MM.1S (cell line): ENCODE data around the gene PCCA.

ENCODE experiments used
- DNase-seq: peaks from one replicate; pipeline ENCODE4 v3.0.0-alpha.2; 2015
- H2AFZ ChIP-seq: fragments of 300-600 bp; sonication (generic); 2 replicates; pipeline ENCODE4 v1.6.0; 2016; ENCODE audit warnings: antibody characterized with exemption, low read length
- H3F3A ChIP-seq: fragments of 300-600 bp; sonication (generic); 2 replicates; pipeline ENCODE4 v1.6.1; 2016; ENCODE audit warnings: mild to moderate bottlenecking, antibody characterized with exemption, low read length, moderate library complexity, mixed read lengths; ENCODE audit not compliant: insufficient read depth
- H3K27ac ChIP-seq: fragments of 300-600 bp; sonication (generic); 2 replicates; pipeline ENCODE4 v1.5.1; 2016; ENCODE audit warnings: mild to moderate bottlenecking, low read length
- H3K27me3 ChIP-seq: fragments of 300-600 bp; sonication (generic); replicated peaks from 2 replicates; pipeline ENCODE4 v1.6.0; 2016; ENCODE audit warnings: low read length; ENCODE audit not compliant: insufficient read depth
- H3K36me3 ChIP-seq: fragments of 300-600 bp; sonication (generic); replicated peaks from 2 replicates; pipeline ENCODE4 v1.6.1; 2016; ENCODE audit warnings: mild to moderate bottlenecking, low read length, mixed read lengths; ENCODE audit not compliant: insufficient read depth
- H3K4me1 ChIP-seq: fragments of 300-600 bp; sonication (generic); 2 replicates; pipeline ENCODE4 v1.6.1; 2016; ENCODE audit warnings: low read length, mixed read lengths
- H3K4me2 ChIP-seq: fragments of 300-600 bp; sonication (generic); 2 replicates; pipeline ENCODE4 v1.6.0; 2016; ENCODE audit warnings: low read depth, low read length
- H3K4me3 ChIP-seq: fragments of 300-600 bp; sonication (generic); 2 replicates; pipeline ENCODE4 v1.5.1; 2016; ENCODE audit warnings: low read length, mixed read lengths
- H3K79me2 ChIP-seq: fragments of 300-600 bp; sonication (generic); 2 replicates; pipeline ENCODE4 v1.6.1; 2016; ENCODE audit warnings: mixed run types, low read length, mixed read lengths
- H3K9ac ChIP-seq: fragments of 300-600 bp; sonication (generic); 2 replicates; pipeline ENCODE4 v1.6.1; 2016; ENCODE audit warnings: low read length, mixed read lengths
- H3K9me2 ChIP-seq: fragments of 300-600 bp; sonication (generic); replicated peaks from 2 replicates; pipeline ENCODE4 v1.6.1; 2016; ENCODE audit warnings: mild to moderate bottlenecking, low read length, mixed read lengths; ENCODE audit not compliant: insufficient read depth
- H3K9me3 ChIP-seq: fragments of 300-600 bp; sonication (generic); replicated peaks from 2 replicates; pipeline ENCODE4 v1.6.1; 2016; ENCODE audit warnings: mild to moderate bottlenecking, low read length, mixed read lengths; ENCODE audit not compliant: insufficient read depth
- H4K20me1 ChIP-seq: fragments of 300-600 bp; sonication (generic); 2 replicates; pipeline ENCODE4 v1.6.1; 2016; ENCODE audit warnings: mild to moderate bottlenecking, low read length, moderate library complexity, mixed read lengths; ENCODE audit not compliant: insufficient read depth
- CTCF ChIP-seq: fragments of 300-600 bp; sonication (generic); IDR thresholded peaks from 2 replicates; pipeline ENCODE4 v1.5.1; 2016; ENCODE audit warnings: antibody characterized with exemption, low read length, mixed read lengths
- EZH2 ChIP-seq: fragments of 300-600 bp; sonication (generic); optimal IDR thresholded peaks from 2 replicates; pipeline ENCODE3; 2017; ENCODE audit warnings: low read depth, mild to moderate bottlenecking, antibody characterized with exemption, low read length, mixed read lengths
- EZH2phosphoT487 ChIP-seq: fragments of 300-600 bp; sonication (generic); IDR thresholded peaks from 2 replicates; pipeline ENCODE4 v1.6.1; 2018; ENCODE audit warnings: antibody characterized with exemption, low read length

The PCCA gene

GRCh38 chr13:100519626-100520025 lies 430.7 kb downstream of the PCCA start:
- Histone ChIP-seq H3F3A (no peaks in the 10 kb centered on the region), H4K20me1 (no peaks in the 10 kb centered on the region), H3K27me3 (no peaks in the 10 kb centered on the region), H3K9me2 (no peaks in the 10 kb centered on the region), H3K4me2 (no peak overlapping the region), H3K9ac (no peak overlapping the region), H3K27ac (no peak overlapping the region), H3K79me2 (no peaks in the 10 kb centered on the region), H3K9me3 (no peaks in the 10 kb centered on the region), H3K36me3 (no peaks in the 10 kb centered on the region), H2AFZ (no peak overlapping the region), H3K4me3 (no peak overlapping the region), H3K4me1 (no peaks in the 10 kb centered on the region)
- no peak for DNase-seq
- TF ChIP-seq EZH2 (no peak), CTCF (no peak), EZH2phosphoT487 (no peak)

GRCh38 chr13:100520936-100521850 lies 432.3 kb downstream of the PCCA start:
- DNase-seq: no peak
- Histone ChIP-seq H4K20me1 (no peaks in the 10 kb centered on the region), H3K79me2 (no peaks in the 10 kb centered on the region), H2AFZ (no peak overlapping the region), H3K4me2 (no peak overlapping the region), H3F3A (no peaks in the 10 kb centered on the region), H3K4me3 (no peak overlapping the region), H3K4me1 (no peaks in the 10 kb centered on the region), H3K9me3 (no peaks in the 10 kb centered on the region), H3K27me3 (no peaks in the 10 kb centered on the region), H3K27ac (no peak overlapping the region), H3K9me2 (no peaks in the 10 kb centered on the region), H3K36me3 (no peaks in the 10 kb centered on the region), H3K9ac (no peak overlapping the region)
- no peak for TF ChIP-seq EZH2phosphoT487

GRCh38 chr13:100521851-100522617 lies 433.1 kb downstream of the PCCA start:
- Histone ChIP-seq H2AFZ (no peak overlapping the region), H3F3A (no peaks in the 10 kb centered on the region), H3K9me2 (no peaks in the 10 kb centered on the region), H3K79me2 (no peaks in the 10 kb centered on the region), H3K4me1 (no peaks in the 10 kb centered on the region), H3K4me2 (no peak overlapping the region), H3K9me3 (no peaks in the 10 kb centered on the region), H3K9ac (no peak overlapping the region), H3K36me3 (no peaks in the 10 kb centered on the region), H3K27me3 (no peaks in the 10 kb centered on the region), H4K20me1 (no peaks in the 10 kb centered on the region), H3K4me3 (no peak overlapping the region), H3K27ac (no peak overlapping the region)
- DNase-seq: no peak
- no peak for TF ChIP-seq EZH2phosphoT487
- TF ChIP-seq EZH2: no peak
- TF ChIP-seq CTCF: no peak
